Mesenchymal stem cell (in vitro differentiated cells and primary cell): ENCODE measurements around the gene AAGAB.

Source experiments
- DNase-seq: peaks from one replicate; pipeline ENCODE4 v3.0.0-alpha.2; 2013
- H2AFZ ChIP-seq: one replicate; pipeline ENCODE4 v1.6.1; 2013; ENCODE audit warnings: low read depth, mild to moderate bottlenecking, control low read depth, inconsistent platforms, low read length, moderate library complexity
- H2AK5ac ChIP-seq: 2 replicates; pipeline ENCODE4 v1.6.1; 2013; ENCODE audit warnings: low read length, moderate library complexity, mild to moderate bottlenecking, inconsistent platforms; ENCODE audit not compliant: severe bottlenecking
- H2BK120ac ChIP-seq: one replicate; pipeline ENCODE4 v1.6.1; 2013; ENCODE audit warnings: low read depth, mild to moderate bottlenecking, inconsistent platforms, low read length, moderate library complexity
- H2BK12ac ChIP-seq, 2 experiments: one replicate each; pipeline ENCODE4 v1.6.1; 2013; ENCODE audit warnings: inconsistent platforms in 2 of 2, low read length in 2 of 2, mild to moderate bottlenecking in 2 of 2, moderate library complexity in 2 of 2, control low read depth in 1 of 2
- H2BK15ac ChIP-seq: one replicate; pipeline ENCODE4 v1.6.1; 2013; ENCODE audit warnings: mild to moderate bottlenecking, low read depth, inconsistent platforms; ENCODE audit not compliant: poor library complexity, severe bottlenecking
- H2BK5ac ChIP-seq: 2 replicates; pipeline ENCODE4 v1.6.1; 2013; ENCODE audit warnings: low read depth, mild to moderate bottlenecking, low read length, control low read depth, inconsistent platforms; ENCODE audit not compliant: poor library complexity, severe bottlenecking
- H3K14ac ChIP-seq, 2 experiments: one replicate each; pipeline ENCODE4 v1.6.1; 2013; ENCODE audit warnings: inconsistent platforms in 2 of 2, low read length in 2 of 2, control low read depth in 1 of 2, mild to moderate bottlenecking in 1 of 2, moderate library complexity in 1 of 2
- H3K18ac ChIP-seq, 2 experiments: one replicate each; pipeline ENCODE4 v1.6.1; 2013; ENCODE audit warnings: inconsistent platforms in 2 of 2, low read length in 2 of 2, control low read depth in 1 of 2, low read depth in 1 of 2, mild to moderate bottlenecking in 1 of 2
- H3K23ac ChIP-seq, 2 experiments: one replicate each; pipeline ENCODE4 v1.6.1; 2013; ENCODE audit warnings: inconsistent platforms in 2 of 2, low read length in 2 of 2, mild to moderate bottlenecking in 2 of 2, moderate library complexity in 2 of 2, control low read depth in 1 of 2
- H3K27ac ChIP-seq: 2 replicates; pipeline ENCODE4 v1.5.1; 2013; ENCODE audit warnings: mild to moderate bottlenecking, moderate library complexity, low read length, control low read depth, inconsistent platforms; ENCODE audit not compliant: poor library complexity, severe bottlenecking
- H3K27me3 ChIP-seq, 2 experiments: 2 replicates each; pipeline versions ENCODE4 v1.6.1 to v1.7.0; 2013; ENCODE audit warnings: low read length in 2 of 2, mild to moderate bottlenecking in 2 of 2, moderate library complexity in 2 of 2, control low read depth in 1 of 2, inconsistent platforms in 1 of 2; ENCODE audit not compliant: control insufficient read depth in 1 of 2, insufficient read depth in 1 of 2
- H3K36me3 ChIP-seq, 2 experiments: 2 replicates each; pipeline versions ENCODE4 v1.6.1 to v1.7.0; 2013; ENCODE audit warnings: low read length in 2 of 2, control low read depth in 1 of 2, inconsistent platforms in 1 of 2, low read depth in 1 of 2, mild to moderate bottlenecking in 1 of 2; ENCODE audit not compliant: insufficient read depth in 2 of 2, control insufficient read depth in 1 of 2
- H3K4ac ChIP-seq, 2 experiments: one replicate each; pipeline ENCODE4 v1.6.1; 2013; ENCODE audit warnings: inconsistent platforms in 2 of 2, low read length in 2 of 2, mild to moderate bottlenecking in 2 of 2, moderate library complexity in 2 of 2, control low read depth in 1 of 2, low read depth in 1 of 2
- H3K4me1 ChIP-seq: 2 replicates; pipeline ENCODE4 v1.6.1; 2013; ENCODE audit warnings: low read depth, low read length, control low read depth; ENCODE audit not compliant: control insufficient read depth, insufficient read depth
- H3K4me2 ChIP-seq: 2 replicates; pipeline ENCODE4 v1.6.1; 2013; ENCODE audit warnings: low read length, mild to moderate bottlenecking, inconsistent platforms; ENCODE audit not compliant: poor library complexity, severe bottlenecking
- H3K4me3 ChIP-seq, 2 experiments: 2 replicates each; pipeline versions ENCODE4 v1.5.1 to v1.7.0; 2013; ENCODE audit warnings: low read length in 2 of 2, mild to moderate bottlenecking in 2 of 2, control low read depth in 1 of 2, low read depth in 1 of 2; ENCODE audit not compliant: insufficient read depth in 1 of 2
- H3K79me1 ChIP-seq: replicated peaks from 2 replicates; pipeline ENCODE4 v1.6.1; 2013; ENCODE audit warnings: mild to moderate bottlenecking, control low read depth, low read length, inconsistent platforms; ENCODE audit not compliant: poor library complexity, severe bottlenecking
- H3K9ac ChIP-seq: 2 replicates; pipeline ENCODE4 v1.7.0; 2013; ENCODE audit warnings: mild to moderate bottlenecking, low read length, moderate library complexity
- H3K9me3 ChIP-seq: 2 replicates; pipeline ENCODE4 v1.7.0; 2013; ENCODE audit warnings: mild to moderate bottlenecking, low read length; ENCODE audit not compliant: control insufficient read depth
- H4K8ac ChIP-seq: one replicate; pipeline ENCODE4 v1.6.1; 2013; ENCODE audit warnings: inconsistent platforms, mild to moderate bottlenecking, low read length, moderate library complexity
- H4K91ac ChIP-seq: one replicate; pipeline ENCODE4 v1.6.1; 2013; ENCODE audit warnings: mild to moderate bottlenecking, low read length, inconsistent platforms
- WGBS: methylation state at CpG from one replicate; pipeline ENCODE4 v1.1.7; 2013; ENCODE audit warnings: mixed read lengths; 5-methylcytosine and 5-hydroxymethylcytosine counted together

Gene AAGAB

GRCh38 chr15:67228286-67228685 is 26.2 kb downstream of the AAGAB start:
- no peak for DNase-seq

GRCh38 chr15:67227846-67228245 is 26.6 kb downstream of the AAGAB start:
- no peak overlapping the region for H3K14ac ChIP-seq
- DNase-seq: no peak
- H3K4me2 ChIP-seq: no peak overlapping the region
- H2AK5ac ChIP-seq: no peak overlapping the region
- H3K79me1 ChIP-seq: peaks cover 22% of the 10 kb centered on the region
- no peak overlapping the region for H3K27ac ChIP-seq
- no peak overlapping the region for H2AFZ ChIP-seq
- no peak overlapping the region for H3K4me3 ChIP-seq
- H3K36me3 ChIP-seq: peaks cover 3 to 53% of the 10 kb centered on the region in 2 experiments
- H3K4ac ChIP-seq: no peak overlapping the region
- H2BK5ac ChIP-seq: no peak overlapping the region
- no peak overlapping the region for H3K18ac ChIP-seq
- no peak overlapping the region for H3K23ac ChIP-seq
- H2BK15ac ChIP-seq: no peak overlapping the region
- no peak overlapping the region for H3K9ac ChIP-seq
- no peaks in the 10 kb centered on the region for H3K4me1 ChIP-seq
- H2BK120ac ChIP-seq: no peak overlapping the region
- no peak overlapping the region for H4K8ac ChIP-seq
- H4K91ac ChIP-seq: no peak overlapping the region
- H3K27me3 ChIP-seq: no peaks in the 10 kb centered on the region
- no peak overlapping the region for H2BK12ac ChIP-seq
- H3K9me3 ChIP-seq: no peaks in the 10 kb centered on the region
- no CpG with 5 or more reads among the region's 1 CpG for WGBS

More at GRCh38 chr15:67228286-67228685, 26.2 kb downstream of the AAGAB start:
- H2BK15ac ChIP-seq: no peak overlapping the region
- H2BK12ac ChIP-seq: no peak overlapping the region
- no peaks in the 10 kb centered on the region for H3K27me3 ChIP-seq
- no peak overlapping the region for H3K23ac ChIP-seq
- H3K4me1 ChIP-seq: no peaks in the 10 kb centered on the region
- H3K18ac ChIP-seq: no peak overlapping the region
- H3K27ac ChIP-seq: no peak overlapping the region
- no peak overlapping the region for H3K4me3 ChIP-seq
- H4K8ac ChIP-seq: no peak overlapping the region
- no peaks in the 10 kb centered on the region for H3K9me3 ChIP-seq
- no peak overlapping the region for H3K4me2 ChIP-seq
- H2BK120ac ChIP-seq: no peak overlapping the region
- peaks cover 18% of the 10 kb centered on the region for H3K79me1 ChIP-seq
- WGBS: no CpG with 5 or more reads among the region's 1 CpG
- H3K36me3 ChIP-seq: peaks cover 3 to 57% of the 10 kb centered on the region in 2 experiments
- no peak overlapping the region for H3K9ac ChIP-seq
- H2BK5ac ChIP-seq: no peak overlapping the region
- no peak overlapping the region for H2AFZ ChIP-seq
- H3K14ac ChIP-seq: no peak overlapping the region
- no peak overlapping the region for H4K91ac ChIP-seq
- no peak overlapping the region for H2AK5ac ChIP-seq
- H3K4ac ChIP-seq: no peak overlapping the region

- no peak for DNase-seq
- peaks cover 3 to 49% of the 10 kb centered on the region in 2 experiments for H3K36me3 ChIP-seq
- H2AFZ ChIP-seq: no peak overlapping the region
- H2BK15ac ChIP-seq: no peak overlapping the region
- H3K27me3 ChIP-seq: no peaks in the 10 kb centered on the region
- no peak overlapping the region for H3K4ac ChIP-seq
- H3K18ac ChIP-seq: peak overlapping the region in 1 of 2 experiments; percentile 24
- no peak overlapping the region for H4K91ac ChIP-seq
- no peak overlapping the region for H3K14ac ChIP-seq
- no peak overlapping the region for H3K23ac ChIP-seq
- no peak overlapping the region for H3K9ac ChIP-seq
- no peaks in the 10 kb centered on the region for H3K9me3 ChIP-seq
- H3K4me3 ChIP-seq: no peak overlapping the region
- no peak overlapping the region for H2AK5ac ChIP-seq
- no peak overlapping the region for H2BK120ac ChIP-seq
- no peak overlapping the region for H4K8ac ChIP-seq
- H2BK5ac ChIP-seq: no peak overlapping the region
- peaks cover 24% of the 10 kb centered on the region for H3K79me1 ChIP-seq
- H3K4me1 ChIP-seq: no peaks in the 10 kb centered on the region
- H3K4me2 ChIP-seq: no peak overlapping the region
- WGBS: no CpG with 5 or more reads among the region's 1 CpG
- H2BK12ac ChIP-seq: no peak overlapping the region
- H3K27ac ChIP-seq: no peak overlapping the region
Measured at GRCh38 chr15:67227431-67227830, 27.0 kb downstream of the AAGAB start.

- H3K4me2 ChIP-seq: no peak overlapping the region
- H4K8ac ChIP-seq: no peak overlapping the region
- no peak overlapping the region for H3K18ac ChIP-seq
- no CpG with 5 or more reads among the region's 2 CpGs for WGBS
- H3K27me3 ChIP-seq: no peaks in the 10 kb centered on the region
- no peak overlapping the region for H2BK5ac ChIP-seq
- DNase-seq: no peak
- no peak overlapping the region for H2AFZ ChIP-seq
- H2BK120ac ChIP-seq: no peak overlapping the region
- no peak overlapping the region for H4K91ac ChIP-seq
- peaks cover 19% of the 10 kb centered on the region for H3K79me1 ChIP-seq
- no peak overlapping the region for H2BK12ac ChIP-seq
- H2AK5ac ChIP-seq: no peak overlapping the region
- peaks cover 0 to 34% of the 10 kb centered on the region in 2 experiments for H3K36me3 ChIP-seq
- H3K4me1 ChIP-seq: no peaks in the 10 kb centered on the region
- no peak overlapping the region for H3K4me3 ChIP-seq
- H3K23ac ChIP-seq: no peak overlapping the region
- H3K14ac ChIP-seq: no peak overlapping the region
- H3K27ac ChIP-seq: no peak overlapping the region
- no peak overlapping the region for H2BK15ac ChIP-seq
- no peaks in the 10 kb centered on the region for H3K9me3 ChIP-seq
- H3K9ac ChIP-seq: no peak overlapping the region
- no peak overlapping the region for H3K4ac ChIP-seq
Measured at GRCh38 chr15:67225336-67225735, 29.1 kb downstream of the AAGAB start.
